ENCODE measurements around the gene GTF2IRD1. TPM values are rescaled to one million over a fixed set of nuclear protein-coding genes. Genes with fewer than 3 reads are reported as not detected.

GTF2IRD1 gene
- total RNA-seq, 4 donors from 2014 or later, result 11.5 to 39.1 (median 22.5) TPM

- H3K4me1 ChIP-seq, result no peaks in the 10 kb centered on the region
- no peak overlapping the region for H3K4me3 ChIP-seq
- intact Hi-C loops (cut with DNase I; ENCODE audit: low total_unique reads), result no loop called here
- DNase-seq, result no peak
- H3K9me3 ChIP-seq, result no peaks in the 10 kb centered on the region
- H3K27me3 ChIP-seq, result no peaks in the 10 kb centered on the region
- no peak for TF ChIP-seq POLR2A (IDR thresholded peaks at IDR 0.05)
- no peak for TF ChIP-seq CTCF (IDR thresholded peaks at IDR 0.05)
- H3K36me3 ChIP-seq, result no peaks in the 10 kb centered on the region
- H3K27ac ChIP-seq, result no peak overlapping the region
Observed at GRCh38 chr7:74514131-74514591, 60.5 kb downstream of the GTF2IRD1 start.

GRCh38 chr7:74515276-74515675, 61.6 kb downstream of the GTF2IRD1 start:
- no peaks in the 10 kb centered on the region for H3K9me3 ChIP-seq
- intact Hi-C loops (cut with DNase I; ENCODE audit: low total_unique reads), result no loop called here
- H3K36me3 ChIP-seq, result no peaks in the 10 kb centered on the region
- H3K27me3 ChIP-seq, result no peaks in the 10 kb centered on the region
- no peak for TF ChIP-seq POLR2A (IDR thresholded peaks at IDR 0.05)
- no peak for TF ChIP-seq CTCF (IDR thresholded peaks at IDR 0.05)
- no peak for DNase-seq
- H3K4me1 ChIP-seq, result no peaks in the 10 kb centered on the region
- H3K4me3 ChIP-seq, result no peak overlapping the region
- no peak overlapping the region for H3K27ac ChIP-seq

- H3K4me3 ChIP-seq, result no peak overlapping the region
- H3K36me3 ChIP-seq, result no peaks in the 10 kb centered on the region
- H3K9me3 ChIP-seq, result no peaks in the 10 kb centered on the region
- DNase-seq, result no peak
- H3K27me3 ChIP-seq, result no peaks in the 10 kb centered on the region
- TF ChIP-seq POLR2A (IDR thresholded peaks at IDR 0.05), result no peak
- TF ChIP-seq CTCF (IDR thresholded peaks at IDR 0.05), result no peak
- H3K4me1 ChIP-seq, result no peaks in the 10 kb centered on the region
- H3K27ac ChIP-seq, result no peak overlapping the region
- intact Hi-C loops (cut with DNase I; ENCODE audit: low total_unique reads), result no loop called here
Observed at GRCh38 chr7:74516214-74516613, 62.5 kb downstream of the GTF2IRD1 start.

GRCh38 chr7:74518041-74518440, 64.3 kb downstream of the GTF2IRD1 start:
- Histone ChIP-seq H3K36me3 (no peaks in the 10 kb centered on the region), H3K27ac (no peak overlapping the region)

GRCh38 chr7:74518654-74519053, 64.9 kb downstream of the GTF2IRD1 start:
- intact Hi-C loops (cut with DNase I; ENCODE audit: low total_unique reads), result no loop called here
- H3K36me3 ChIP-seq, result no peaks in the 10 kb centered on the region
- H3K27me3 ChIP-seq, result no peaks in the 10 kb centered on the region
- no peak for DNase-seq
- TF ChIP-seq POLR2A (IDR thresholded peaks at IDR 0.05) (no peak), CTCF (IDR thresholded peaks at IDR 0.05) (no peak)
- no peaks in the 10 kb centered on the region for H3K9me3 ChIP-seq
- H3K27ac ChIP-seq, result no peak overlapping the region
- no peak overlapping the region for H3K4me3 ChIP-seq
- H3K4me1 ChIP-seq, result no peaks in the 10 kb centered on the region

More at GRCh38 chr7:74518041-74518440, 64.3 kb downstream of the GTF2IRD1 start:
- Histone ChIP-seq H3K9me3 (no peaks in the 10 kb centered on the region), H3K27me3 (no peaks in the 10 kb centered on the region), H3K4me3 (no peak overlapping the region), H3K4me1 (no peaks in the 10 kb centered on the region)
- TF ChIP-seq POLR2A (IDR thresholded peaks at IDR 0.05) (no peak), CTCF (IDR thresholded peaks at IDR 0.05) (no peak)
- intact Hi-C loops (cut with DNase I; ENCODE audit: low total_unique reads), result no loop called here
- DNase-seq, result no peak
